Measurements from ENCODE around the gene PHACTR2. TPM values are rescaled to one million over a fixed set of nuclear protein-coding genes. Genes with fewer than 3 reads are reported as not detected.

PHACTR2 gene
- total and polyA plus RNA-seq, 2 of the 13 experiments (the other 11 are each of a cell fraction or from before 2014, with no cell fraction given): 11.3 to 28.2 TPM

- Histone ChIP-seq H3K36me3 (replicated peaks in 1 of 2; ENCODE audit: control insufficient read depth in 1 of 2, insufficient read depth in 2 of 2, low read length in 2 of 2) (peaks cover 17 to 34% of the 10 kb centered on the region in 2 experiments), H3K4me3 (replicated peaks in 1 of 3; ENCODE audit: insufficient read depth in 1 of 3, low read depth in 2 of 3, low read length in 3 of 3) (peak overlapping the region; percentile 75 to 88 (median 85)), H3K27ac (ENCODE audit: extremely low read length, insufficient read depth, low read length) (peak overlapping the region; percentile 95), H3K27me3 (ENCODE audit: control insufficient read depth in 1 of 2, insufficient read depth in 2 of 2, low read length in 2 of 2) (no peaks in the 10 kb centered on the region; a peak in 1 of 5 replicates), H3K4me2 (ENCODE audit: low read depth, low read length) (peak overlapping the region; percentile 87), H3K4me1 (ENCODE audit: insufficient read depth, low read length) (peaks cover 30% of the 10 kb centered on the region), H4K20me1 (ENCODE audit: insufficient read depth, low read length) (no peaks in the 10 kb centered on the region), H3K9ac (ENCODE audit: insufficient read depth, low read depth, low read length) (peak overlapping the region; percentile 98), H2AFZ (ENCODE audit: low read length) (no peak overlapping the region), H3K79me2 (ENCODE audit: insufficient read depth, low read length) (peaks cover 33% of the 10 kb centered on the region), H3K9me3 (ENCODE audit: low read length) (no peaks in the 10 kb centered on the region)
- 2% methylated on average over 4 of the region's 4 CpGs for WGBS (ENCODE audit: low lambda C conversion rate)
- 0 out of 3 replicates have a peak, but pooled peaks have one; percentile 11 for ATAC-seq
- ChIA-PET CTCF (ENCODE audit: low intra/inter-chr PET ratio, low total read pairs) (no interaction called here), POLR2A (interaction anchor here (1.2 to 3.1 kb wide), 11 partner anchors 9 to 442 kb away, joined by 3 to 48 read pairs (median 7); partner anchors contain the start of genes FUCA2 and ZC2HC1B)
- no peak for FAIRE-seq
- TF ChIP-seq ZNF34 (CRISPR knock-in tag; IDR thresholded peaks at IDR 0.05; ENCODE audit: borderline replicate concordance) (no peak), FLYWCH1 (CRISPR knock-in tag; IDR thresholded peaks at IDR 0.05) (0 out of 2 replicates have a peak, but pooled peaks have one; percentile 1), ZNF253 (CRISPR knock-in tag; IDR thresholded peaks at IDR 0.05; ENCODE audit: borderline replicate concordance) (no peak), ZNF589 (CRISPR knock-in tag; conservative IDR thresholded peaks at IDR 0.05) (no peak), SMYD3 (CRISPR knock-in tag; IDR thresholded peaks at IDR 0.05) (0 out of 2 replicates have a peak, but pooled peaks have one; percentile 57), KDM4B (CRISPR knock-in tag; IDR thresholded peaks at IDR 0.05) (0 out of 2 replicates have a peak, but pooled peaks have one; percentile 27)
- TF ChIP-seq, protein P1, sequence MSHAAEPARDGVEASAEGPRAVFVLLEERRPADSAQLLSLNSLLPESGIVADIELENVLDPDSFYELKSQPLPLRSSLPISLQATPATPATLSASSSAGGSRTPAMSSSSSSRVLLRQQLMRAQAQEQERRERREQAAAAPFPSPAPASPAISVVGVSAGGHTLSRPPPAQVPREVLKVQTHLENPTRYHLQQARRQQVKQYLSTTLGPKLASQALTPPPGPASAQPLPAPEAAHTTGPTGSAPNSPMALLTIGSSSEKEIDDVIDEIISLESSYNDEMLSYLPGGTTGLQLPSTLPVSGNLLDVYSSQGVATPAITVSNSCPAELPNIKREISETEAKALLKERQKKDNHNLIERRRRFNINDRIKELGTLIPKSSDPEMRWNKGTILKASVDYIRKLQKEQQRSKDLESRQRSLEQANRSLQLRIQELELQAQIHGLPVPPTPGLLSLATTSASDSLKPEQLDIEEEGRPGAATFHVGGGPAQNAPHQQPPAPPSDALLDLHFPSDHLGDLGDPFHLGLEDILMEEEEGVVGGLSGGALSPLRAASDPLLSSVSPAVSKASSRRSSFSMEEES (CRISPR knock-in tag; IDR thresholded peaks at IDR 0.05): peak; percentile 34; the same call in 1 of the 2 replicates
- BruUV-seq (replicated peaks): TSS peak; percentile 48
- in situ Hi-C loops (cut with HindIII; ENCODE audit: extremely low pct_ligation_motif_present, low pct_unique_long_range_greater_than_20kb) (loop anchor here (5.0 kb wide), 2 partner anchors 167 to 267 kb away; partner anchors contain the start of gene PHACTR2), intact Hi-C loops (cut with micrococcal nuclease; ENCODE audit: unreplicated experiment) (loop anchor here (5.0 kb wide), 2 partner anchors 152 to 167 kb away; partner anchors contain the start of gene PHACTR2)
- peak; percentile 13 for DNase-seq (ENCODE audit: low spot score)
Observed at GRCh38 chr6:143844006-143844405, 166.2 kb downstream of the PHACTR2 start.

Measured in HepG2 (cell line).